ENCODE results near the gene EP300.
"Not testable (repeated sequence)": the region's sequence is repeated elsewhere in the genome, so short reads cannot be mapped to it uniquely, and the experiment has no call there.

EP300 gene

GRCh38 chr22:41092023-41092817, at the start of gene EP300:
Gene EP300 (plus strand): TSS chr22:41092592. CDS start chr22:41093005, 413 bp downstream.
- DNase-seq (ENCODE audit: low read depth, low spot score) = peak; percentile 78
- peak; percentile 28 for TF ChIP-seq CTCF (IDR thresholded peaks at IDR 0.05; ENCODE audit: low read depth, low read length)
- peak within 1 kb of the TSS; percentile 67 for H3K4me3 ChIP-seq (ENCODE audit: low read depth, low read length)
- in situ Hi-C loops (cut with HindIII; ENCODE audit: low sequenced_read_pairs) = no loop called here

- in situ Hi-C loops (cut with HindIII; ENCODE audit: low sequenced_read_pairs) = no loop called here
- no peak overlapping the region for H3K4me3 ChIP-seq (ENCODE audit: low read depth, low read length)
- DNase-seq (ENCODE audit: low read depth, low spot score) = no peak
- no peak for TF ChIP-seq CTCF (IDR thresholded peaks at IDR 0.05; ENCODE audit: low read depth, low read length)
Measured at GRCh38 chr22:41043722-41044121, 48.7 kb upstream of the EP300 start.

GRCh38 chr22:41045575-41045974, 46.8 kb upstream of the EP300 start:
- H3K4me3 ChIP-seq (ENCODE audit: low read depth, low read length); DNase-seq (ENCODE audit: low read depth, low spot score); in situ Hi-C loops (cut with HindIII; ENCODE audit: low sequenced_read_pairs): not testable (repeated sequence)

GRCh38 chr22:41047801-41048211, 44.6 kb upstream of the EP300 start:
- in situ Hi-C loops (cut with HindIII; ENCODE audit: low sequenced_read_pairs) = no loop called here
- no peak overlapping the region for H3K4me3 ChIP-seq (ENCODE audit: low read depth, low read length)
- DNase-seq (ENCODE audit: low read depth, low spot score) = no peak
- no peak for TF ChIP-seq CTCF (IDR thresholded peaks at IDR 0.05; ENCODE audit: low read depth, low read length)

- H3K4me3 ChIP-seq (ENCODE audit: low read depth, low read length); DNase-seq (ENCODE audit: low read depth, low spot score); in situ Hi-C loops (cut with HindIII; ENCODE audit: low sequenced_read_pairs): not testable (repeated sequence)
Measured at GRCh38 chr22:41048345-41048744, 44.0 kb upstream of the EP300 start.

- no peak for TF ChIP-seq CTCF (IDR thresholded peaks at IDR 0.05; ENCODE audit: low read depth, low read length)
- H3K4me3 ChIP-seq (ENCODE audit: low read depth, low read length) = no peak overlapping the region
- in situ Hi-C loops (cut with HindIII; ENCODE audit: low sequenced_read_pairs) = no loop called here
- peak; percentile 68 for DNase-seq (ENCODE audit: low read depth, low spot score)
Measured at GRCh38 chr22:41048791-41049717, 43.3 kb upstream of the EP300 start.

- in situ Hi-C loops (cut with HindIII; ENCODE audit: low sequenced_read_pairs); H3K4me3 ChIP-seq (ENCODE audit: low read depth, low read length); DNase-seq (ENCODE audit: low read depth, low spot score): not testable (repeated sequence)
Measured at GRCh38 chr22:41049795-41050194, 42.6 kb upstream of the EP300 start.

GRCh38 chr22:41050883-41051282, 41.5 kb upstream of the EP300 start:
- no peak for TF ChIP-seq CTCF (IDR thresholded peaks at IDR 0.05; ENCODE audit: low read depth, low read length)
- no peak overlapping the region for H3K4me3 ChIP-seq (ENCODE audit: low read depth, low read length)
- in situ Hi-C loops (cut with HindIII; ENCODE audit: low sequenced_read_pairs) = no loop called here
- no peak for DNase-seq (ENCODE audit: low read depth, low spot score)

Data from astrocyte of the spinal cord (primary cell).